Hepatocyte (in vitro differentiated cells): ENCODE data around the gene DDX18. TPM values are rescaled to one million over a fixed set of nuclear protein-coding genes. Genes with fewer than 3 reads are reported as not detected.

Experiments used
- DNase-seq: peaks from one replicate; pipeline ENCODE4 v3.0.0-alpha.2; 2016; ENCODE audit warnings: low spot score
- H2AFZ ChIP-seq: fragments of 200-600 bp; sonication (generic); 2 replicates; pipeline ENCODE4 v1.6.0; 2016; ENCODE audit warnings: antibody characterized with exemption, mild to moderate bottlenecking
- H3K27ac ChIP-seq: fragments of 200-600 bp; sonication (generic); 2 replicates; pipeline ENCODE4 v1.5.1; 2016; ENCODE audit warnings: mild to moderate bottlenecking
- H3K27me3 ChIP-seq: fragments of 200-600 bp; sonication (generic); 2 replicates; pipeline ENCODE4 v1.6.1; 2016
- H3K36me3 ChIP-seq: fragments of 200-600 bp; sonication (generic); replicated peaks from 2 replicates; pipeline ENCODE4 v1.5.1; 2016; ENCODE audit warnings: low read depth; ENCODE audit not compliant: insufficient read depth
- H3K4me1 ChIP-seq: fragments of 200-600 bp; sonication (generic); 2 replicates; pipeline ENCODE4 v1.5.1; 2016; ENCODE audit warnings: mild to moderate bottlenecking, moderate library complexity; ENCODE audit not compliant: insufficient read depth
- H3K4me2 ChIP-seq: fragments of 200-600 bp; sonication (generic); 2 replicates; pipeline ENCODE4 v1.6.0; 2016
- H3K4me3 ChIP-seq: fragments of 200-600 bp; sonication (generic); 2 replicates; pipeline ENCODE4 v1.5.1; 2016; ENCODE audit warnings: mild to moderate bottlenecking
- H3K79me2 ChIP-seq: fragments of 200-600 bp; sonication (generic); 2 replicates; pipeline ENCODE4 v1.6.0; 2017; ENCODE audit warnings: mild to moderate bottlenecking
- H3K9me2 ChIP-seq: fragments of 200-600 bp; sonication (generic); replicated peaks from 2 replicates; pipeline ENCODE4 v1.6.0; 2017; ENCODE audit warnings: mild to moderate bottlenecking; ENCODE audit not compliant: insufficient read depth
- H3K9me3 ChIP-seq: fragments of 200-600 bp; sonication (generic); 2 replicates; pipeline ENCODE4 v1.5.1; 2016; ENCODE audit warnings: low read depth, mild to moderate bottlenecking
- H4K20me1 ChIP-seq: fragments of 200-600 bp; sonication (generic); 2 replicates; pipeline ENCODE4 v1.6.0; 2016; ENCODE audit warnings: mild to moderate bottlenecking; ENCODE audit not compliant: insufficient read depth, poor library complexity, severe bottlenecking
- EZH2 ChIP-seq: fragments of 200-600 bp; sonication (generic); IDR thresholded peaks from 2 replicates; pipeline ENCODE4 v1.6.1; 2016; ENCODE audit warnings: antibody characterized with exemption, mild to moderate bottlenecking, borderline replicate concordance
- EZH2phosphoT487 ChIP-seq: fragments of 200-600 bp; sonication (generic); IDR thresholded peaks from one replicate; pipeline ENCODE4 v1.6.1; 2018; ENCODE audit warnings: antibody characterized with exemption, mild to moderate bottlenecking, low read depth, moderate library complexity; ENCODE audit not compliant: unreplicated experiment, severe bottlenecking
- WGBS: methylation state at CpG from one replicate; pipeline ENCODE4 v1.1.6; 2016; ENCODE audit warnings: low lambda C conversion rate; ENCODE audit errors: missing lambda C conversion rate; 5-methylcytosine and 5-hydroxymethylcytosine counted together
- polyA plus RNA-seq: library from polyadenylated mRNA; unstranded; fragments of >200 nt; fragmentation: Nextera tagmentation; extraction: Ambion mirVana; gene quantifications from 2 replicates; pipeline ENCODE4 v1.2.1, GENCODE V29; 2016
- total RNA-seq: library from RNA; depleted of rRNA; stranded (reverse); fragments of >200 nt; gene quantifications from 2 replicates; pipeline ENCODE4 v1.2.3, GENCODE V29; 2014
- TF ChIP-seq, protein P1 (sequence below): fragments of 200-600 bp; sonication (generic); IDR thresholded peaks from 2 replicates; pipeline ENCODE4 v1.5.1; 2016; ENCODE audit warnings: antibody characterized with exemption, mild to moderate bottlenecking; ENCODE audit not compliant: poor library complexity

The DDX18 gene
- total and polyA plus RNA-seq, 2 experiments from 2014 or later: 27.7 to 58.9 TPM

DNA sequence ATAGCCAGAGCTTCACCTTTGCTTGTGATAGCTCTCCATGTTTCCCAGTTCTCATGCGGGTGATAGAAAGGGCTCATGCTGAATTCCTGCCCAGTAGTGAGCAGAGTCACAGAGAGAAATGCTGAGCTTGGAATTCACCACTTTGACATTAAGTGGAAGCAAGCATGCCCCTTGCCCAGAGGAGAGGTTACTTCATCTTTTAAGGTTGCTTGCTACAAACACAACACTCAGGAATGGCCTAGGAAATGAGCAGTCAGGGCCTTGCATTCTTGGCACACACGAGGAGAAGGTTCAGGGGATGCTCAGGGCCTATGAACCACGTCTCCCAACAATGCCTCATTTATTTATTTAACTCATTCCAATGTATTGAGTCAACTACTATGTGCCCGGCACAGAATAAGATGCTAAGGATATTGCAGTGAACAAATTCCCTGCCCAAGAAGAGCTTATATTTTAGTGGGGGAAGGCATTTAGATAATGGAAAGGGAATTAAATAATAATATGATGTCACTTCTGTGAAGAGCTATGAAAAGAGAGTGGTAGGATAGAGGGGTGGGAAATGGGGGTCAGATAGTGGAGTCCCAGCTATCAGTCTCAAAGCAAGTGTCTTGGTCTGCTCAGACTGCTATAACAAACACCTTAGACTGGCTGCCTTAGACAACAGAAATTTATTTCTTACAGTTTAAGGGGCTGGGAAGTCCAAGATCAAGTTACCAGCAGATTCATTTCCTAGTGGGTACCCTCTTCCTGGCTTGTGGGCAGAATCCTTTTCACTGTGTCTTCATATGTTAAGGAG, 42.1 kb downstream of the DDX18 start:
- no peak for DNase-seq
- no peaks in the 10 kb centered on the region for H3K9me3 ChIP-seq
- H3K4me3 ChIP-seq: no peak overlapping the region
- no peaks in the 10 kb centered on the region for H4K20me1 ChIP-seq
- H3K36me3 ChIP-seq: no peaks in the 10 kb centered on the region
- WGBS: 36% methylated on average over 4 of the region's 4 CpGs
- no peak overlapping the region for H3K27ac ChIP-seq
- H3K4me2 ChIP-seq: no peak overlapping the region
- H3K27me3 ChIP-seq: peaks cover 10% of the 10 kb centered on the region
- no peaks in the 10 kb centered on the region for H3K4me1 ChIP-seq
- no peak overlapping the region for H2AFZ ChIP-seq
- H3K79me2 ChIP-seq: no peaks in the 10 kb centered on the region
- H3K9me2 ChIP-seq: no peaks in the 10 kb centered on the region
- no peak for TF ChIP-seq EZH2phosphoT487
- TF ChIP-seq EZH2: no peak
- TF ChIP-seq, protein P1, sequence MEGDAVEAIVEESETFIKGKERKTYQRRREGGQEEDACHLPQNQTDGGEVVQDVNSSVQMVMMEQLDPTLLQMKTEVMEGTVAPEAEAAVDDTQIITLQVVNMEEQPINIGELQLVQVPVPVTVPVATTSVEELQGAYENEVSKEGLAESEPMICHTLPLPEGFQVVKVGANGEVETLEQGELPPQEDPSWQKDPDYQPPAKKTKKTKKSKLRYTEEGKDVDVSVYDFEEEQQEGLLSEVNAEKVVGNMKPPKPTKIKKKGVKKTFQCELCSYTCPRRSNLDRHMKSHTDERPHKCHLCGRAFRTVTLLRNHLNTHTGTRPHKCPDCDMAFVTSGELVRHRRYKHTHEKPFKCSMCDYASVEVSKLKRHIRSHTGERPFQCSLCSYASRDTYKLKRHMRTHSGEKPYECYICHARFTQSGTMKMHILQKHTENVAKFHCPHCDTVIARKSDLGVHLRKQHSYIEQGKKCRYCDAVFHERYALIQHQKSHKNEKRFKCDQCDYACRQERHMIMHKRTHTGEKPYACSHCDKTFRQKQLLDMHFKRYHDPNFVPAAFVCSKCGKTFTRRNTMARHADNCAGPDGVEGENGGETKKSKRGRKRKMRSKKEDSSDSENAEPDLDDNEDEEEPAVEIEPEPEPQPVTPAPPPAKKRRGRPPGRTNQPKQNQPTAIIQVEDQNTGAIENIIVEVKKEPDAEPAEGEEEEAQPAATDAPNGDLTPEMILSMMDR: no peak

DNA sequence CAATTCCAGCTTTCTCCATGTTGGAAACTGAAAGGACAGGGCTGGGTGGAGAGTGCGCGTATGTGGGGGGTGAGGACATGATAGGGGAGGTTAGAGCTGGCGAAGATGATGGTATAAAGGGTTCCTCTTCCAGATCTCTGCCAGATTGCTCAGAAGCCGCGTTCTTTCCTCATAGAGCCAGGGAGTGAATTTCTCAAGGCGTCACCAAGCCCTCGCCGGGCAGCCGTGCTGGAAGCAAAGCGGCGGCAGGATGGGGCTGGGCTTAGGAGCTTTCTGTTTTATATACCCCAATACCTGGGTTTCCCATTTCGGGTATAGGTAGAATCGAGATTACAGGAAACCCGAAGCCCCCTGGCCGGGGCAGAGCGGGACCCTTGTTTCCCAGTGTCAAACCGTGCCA, 43.8 kb downstream of the DDX18 start:
- no peaks in the 10 kb centered on the region for H4K20me1 ChIP-seq
- no peak overlapping the region for H3K4me3 ChIP-seq
- no peak overlapping the region for H3K4me2 ChIP-seq
- H3K9me3 ChIP-seq: no peaks in the 10 kb centered on the region
- H3K27ac ChIP-seq: no peak overlapping the region
- H3K27me3 ChIP-seq: no peaks in the 10 kb centered on the region
- H3K79me2 ChIP-seq: no peaks in the 10 kb centered on the region
- no peaks in the 10 kb centered on the region for H3K4me1 ChIP-seq
- no peak overlapping the region for H2AFZ ChIP-seq
- no peak for DNase-seq
- TF ChIP-seq, protein P1: no peak
- TF ChIP-seq EZH2phosphoT487 (no peak), EZH2 (no peak)
- no peaks in the 10 kb centered on the region for H3K36me3 ChIP-seq
- no peaks in the 10 kb centered on the region for H3K9me2 ChIP-seq
- WGBS: 87% methylated on average over 17 of the region's 17 CpGs

GRCh38 chr2:117858892-117859531, 44.5 kb downstream of the DDX18 start:
- Histone ChIP-seq H3K9me3 (no peaks in the 10 kb centered on the region), H3K4me1 (no peaks in the 10 kb centered on the region), H4K20me1 (no peaks in the 10 kb centered on the region), H3K27me3 (no peaks in the 10 kb centered on the region), H3K9me2 (no peaks in the 10 kb centered on the region), H3K4me2 (no peak overlapping the region), H3K4me3 (no peak overlapping the region), H3K27ac (no peak overlapping the region), H3K79me2 (no peaks in the 10 kb centered on the region), H2AFZ (no peak overlapping the region), H3K36me3 (no peaks in the 10 kb centered on the region)
- TF ChIP-seq EZH2 (no peak), EZH2phosphoT487 (no peak)
- 91% methylated on average over 16 of the region's 41 CpGs for WGBS
- no peak for DNase-seq

- H3K4me3 ChIP-seq: no peak overlapping the region
- no peak for DNase-seq
- TF ChIP-seq, protein P1: no peak
- no peak for TF ChIP-seq EZH2
- no peak for TF ChIP-seq EZH2phosphoT487
- H3K27me3 ChIP-seq: no peaks in the 10 kb centered on the region
- H4K20me1 ChIP-seq: no peaks in the 10 kb centered on the region
- no peaks in the 10 kb centered on the region for H3K36me3 ChIP-seq
- H2AFZ ChIP-seq: no peak overlapping the region
- no peaks in the 10 kb centered on the region for H3K9me2 ChIP-seq
- 99% methylated on average over 31 of the region's 44 CpGs for WGBS
- no peaks in the 10 kb centered on the region for H3K4me1 ChIP-seq
- no peaks in the 10 kb centered on the region for H3K79me2 ChIP-seq
- no peak overlapping the region for H3K27ac ChIP-seq
- no peaks in the 10 kb centered on the region for H3K9me3 ChIP-seq
- no peak overlapping the region for H3K4me2 ChIP-seq
Observed at GRCh38 chr2:117859532-117859911, 45.0 kb downstream of the DDX18 start.
